Body of pancreas (tissue), 4 donors: ENCODE results near the gene YAE1.

Experiments used
- CTCF ChIP-seq, 7 experiments: fragments of 450-650 bp in 4 of 7; fragments of 200-600 bp in 3 of 7; sonication (generic) in 3 of 7; IDR thresholded peaks; one replicate each; pipeline ENCODE4 v1.5.1; 2016 to 2019; ENCODE audit warnings: antibody characterized with exemption in 7 of 7
- POLR2A ChIP-seq, 3 donors: fragments of 450-650 bp; IDR thresholded peaks; one replicate each; pipeline ENCODE4 v1.6.1; 2016; ENCODE audit warnings: antibody characterized with exemption in 3 of 3, mild to moderate bottlenecking in 2 of 3

GRCh38 chr7:39609935-39610263 lies 43.7 kb downstream of the YAE1 start:
- TF ChIP-seq CTCF (IDR thresholded peaks at IDR 0.05) (no peak), POLR2A (IDR thresholded peaks at IDR 0.05) (no peak)
